Mammary epithelial cell (primary cell): ENCODE results near the gene HAPLN2.
A peak's percentile ranks its signal among the peaks of the same experiment; 100 is the strongest.

ENCODE experiments used
- EZH2 ChIP-seq: IDR thresholded peaks from 2 replicates; pipeline ENCODE4 v1.6.1; 2012; ENCODE audit warnings: low read length, inconsistent platforms, borderline replicate concordance
- TF ChIP-seq, protein P1 (sequence below), 2 donors: IDR thresholded peaks in 1 of 2; conservative IDR thresholded peaks in 1 of 2; 2 replicates each; pipeline ENCODE4 v1.5.1; 2011 to 2012; ENCODE audit warnings: inconsistent platforms in 2 of 2, low read length in 2 of 2, mild to moderate bottlenecking in 2 of 2, control low read depth in 1 of 2, low read depth in 1 of 2; ENCODE audit not compliant: insufficient read depth in 1 of 2; ENCODE audit errors: extremely low read depth in 1 of 2

DNA sequence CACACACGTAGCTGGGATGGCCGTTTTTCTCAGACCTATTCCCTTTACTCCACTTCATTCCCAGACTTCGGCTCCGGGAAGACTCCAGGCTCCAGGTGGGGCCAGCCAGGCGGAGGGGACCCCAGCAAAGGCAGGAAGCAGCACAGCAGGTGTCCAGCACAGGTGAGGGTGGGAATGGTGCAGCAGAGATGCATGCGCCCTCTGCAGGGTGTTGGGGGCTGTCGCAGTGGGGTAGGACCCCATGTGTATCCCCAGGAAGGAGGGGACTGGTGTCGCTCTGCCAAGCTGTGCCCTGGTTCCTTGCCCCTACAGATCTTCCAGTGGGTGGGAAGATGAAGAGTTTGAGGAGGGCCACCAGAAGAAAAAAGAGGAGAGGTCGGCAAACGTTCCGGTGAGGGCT, 34.4 kb upstream of the HAPLN2 start:
- TF ChIP-seq, protein P1, sequence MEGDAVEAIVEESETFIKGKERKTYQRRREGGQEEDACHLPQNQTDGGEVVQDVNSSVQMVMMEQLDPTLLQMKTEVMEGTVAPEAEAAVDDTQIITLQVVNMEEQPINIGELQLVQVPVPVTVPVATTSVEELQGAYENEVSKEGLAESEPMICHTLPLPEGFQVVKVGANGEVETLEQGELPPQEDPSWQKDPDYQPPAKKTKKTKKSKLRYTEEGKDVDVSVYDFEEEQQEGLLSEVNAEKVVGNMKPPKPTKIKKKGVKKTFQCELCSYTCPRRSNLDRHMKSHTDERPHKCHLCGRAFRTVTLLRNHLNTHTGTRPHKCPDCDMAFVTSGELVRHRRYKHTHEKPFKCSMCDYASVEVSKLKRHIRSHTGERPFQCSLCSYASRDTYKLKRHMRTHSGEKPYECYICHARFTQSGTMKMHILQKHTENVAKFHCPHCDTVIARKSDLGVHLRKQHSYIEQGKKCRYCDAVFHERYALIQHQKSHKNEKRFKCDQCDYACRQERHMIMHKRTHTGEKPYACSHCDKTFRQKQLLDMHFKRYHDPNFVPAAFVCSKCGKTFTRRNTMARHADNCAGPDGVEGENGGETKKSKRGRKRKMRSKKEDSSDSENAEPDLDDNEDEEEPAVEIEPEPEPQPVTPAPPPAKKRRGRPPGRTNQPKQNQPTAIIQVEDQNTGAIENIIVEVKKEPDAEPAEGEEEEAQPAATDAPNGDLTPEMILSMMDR (conservative IDR thresholded peaks at IDR 0.05 in 1 of 2, IDR thresholded peaks at IDR 0.05 in 1 of 2; ENCODE audit: extremely low read depth in 1 of 2, insufficient read depth in 1 of 2, low read depth in 1 of 2, low read length in 2 of 2) = peak in 1 of 2 donors; percentile 9
- no peak for TF ChIP-seq EZH2
